Measurements from ENCODE around the gene CLEC20A. TPM values are rescaled to one million over a fixed set of nuclear protein-coding genes. Genes with fewer than 3 reads are reported as not detected.

Gene CLEC20A
- total RNA-seq, 1 experiment from 2014 or later, result not detected

DNA sequence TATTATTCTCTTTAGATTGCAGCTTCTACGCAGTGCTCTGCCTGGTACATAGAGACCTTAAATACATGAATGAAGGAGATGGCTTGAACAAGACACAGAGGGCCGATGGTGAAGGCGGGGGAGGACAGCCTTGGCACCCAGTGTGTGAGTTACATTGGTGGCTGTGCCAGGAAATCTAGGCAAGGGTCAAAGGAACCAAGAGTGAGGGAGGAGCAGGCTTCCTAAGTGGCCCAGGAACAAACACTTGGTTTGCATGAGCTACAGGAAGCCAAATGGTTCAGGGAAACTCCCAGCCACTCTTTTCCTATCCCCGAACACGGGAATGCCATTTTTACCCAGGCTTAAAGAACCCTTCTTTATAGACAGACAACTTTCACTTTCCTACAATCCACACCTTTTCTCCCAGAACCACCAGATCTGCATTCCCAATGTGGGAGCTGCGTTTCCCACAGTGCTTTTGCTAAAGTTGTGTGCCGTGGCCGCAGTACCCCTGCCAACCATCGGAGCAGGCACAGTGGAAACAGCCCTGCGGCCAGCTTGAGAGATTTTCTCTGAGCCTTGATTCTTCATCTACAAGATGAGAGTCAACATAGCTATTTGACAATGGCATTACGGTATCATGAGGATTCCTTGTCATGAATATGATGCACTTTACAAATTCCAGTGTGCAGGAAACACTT lies 3.5 kb upstream of the CLEC20A start:
- DNase-seq, result peak in 1 of 2 experiments; percentile 35
- H3K27ac Mint-ChIP-seq (ENCODE audit: unreplicated experiment), result no peak overlapping the region
- H3K4me3 Mint-ChIP-seq (ENCODE audit: unreplicated experiment), result no peak overlapping the region
- H3K27me3 ChIP-seq (replicated peaks; ENCODE audit: control insufficient read depth, insufficient read depth, low read length), result no peaks in the 10 kb centered on the region
- ChIA-PET POLR2A (interaction anchor here (0.6 kb wide), 1 partner anchor 224 kb away, joined by 9 read pairs; no protein-coding TSS in a partner anchor), CTCF (interaction anchor here (0.7 to 3.1 kb wide), 6 partner anchors 28 to 200 kb away, joined by 3 to 20 read pairs (median 3); no protein-coding TSS in a partner anchor)
- intact Hi-C loops (cut with micrococcal nuclease; ENCODE audit: unreplicated experiment), result loop anchor here (2.0 to 10.0 kb wide), 4 partner anchors 29 to 545 kb away; no protein-coding TSS in a partner anchor
- BruUV-seq (replicated peaks), result no TSS peak
- H3K9me3 Mint-ChIP-seq (ENCODE audit: unreplicated experiment), result no peaks in the 10 kb centered on the region
- H3K4me1 Mint-ChIP-seq (ENCODE audit: low read depth, unreplicated experiment), result no peaks in the 10 kb centered on the region
- H3K36me3 ChIP-seq (ENCODE audit: control insufficient read depth, insufficient read depth, low read length), result no peaks in the 10 kb centered on the region
- peak; percentile 24 to 42 for TF ChIP-seq CTCF (IDR thresholded peaks at IDR 0.05; ENCODE audit: insufficient read depth in 1 of 2, low read depth in 1 of 2, low read length in 1 of 2, severe bottlenecking in 1 of 2, unreplicated experiment in 1 of 2)
- no peaks in the 10 kb centered on the region for H3K36me3 Mint-ChIP-seq (ENCODE audit: insufficient read depth, unreplicated experiment)
- no peaks in the 10 kb centered on the region for H3K9me3 ChIP-seq
- H3K4me3 ChIP-seq (ENCODE audit: low read depth, low read length), result no peak overlapping the region
- no peaks in the 10 kb centered on the region for H3K27me3 Mint-ChIP-seq (ENCODE audit: insufficient read depth, unreplicated experiment)
- H3K4me1 ChIP-seq, result no peaks in the 10 kb centered on the region

DNA sequence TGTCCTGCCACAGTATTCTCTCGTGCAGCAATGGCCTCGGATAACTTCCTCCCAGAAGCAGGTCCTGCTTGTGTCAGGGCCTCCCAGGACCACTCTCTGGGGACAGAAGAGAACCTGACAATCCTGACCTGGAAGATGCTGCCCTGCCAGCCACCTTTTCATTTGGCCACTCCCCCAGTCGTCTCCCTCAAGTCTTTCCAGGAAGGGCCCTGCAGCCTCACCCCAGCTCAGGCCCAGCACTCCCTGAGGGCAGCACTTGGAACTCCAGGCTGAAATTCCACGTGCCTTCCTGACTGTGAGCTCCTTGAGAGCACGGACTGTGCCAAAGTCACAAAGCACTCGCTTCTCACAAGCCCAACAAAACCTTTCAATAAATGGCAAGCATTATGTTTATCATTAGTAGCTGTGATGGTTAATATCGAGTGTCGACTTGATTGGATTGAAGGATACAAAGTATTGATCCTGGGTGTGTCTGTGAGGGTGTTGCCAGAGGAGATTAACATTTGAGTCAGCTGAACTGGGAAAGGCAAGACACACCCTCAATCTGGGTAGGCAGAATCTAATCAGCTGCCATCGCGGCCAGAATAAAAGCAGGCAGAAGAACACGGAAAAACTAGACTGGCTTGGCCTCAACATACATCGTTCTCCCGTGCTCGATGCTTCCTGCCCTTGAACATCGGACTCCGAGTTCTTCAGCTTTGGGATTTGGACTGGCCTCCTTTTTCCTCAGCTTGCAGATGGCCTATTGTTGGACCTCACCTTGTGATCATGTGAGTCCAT lies 2.3 kb upstream of the CLEC20A start:
- Mint-ChIP-seq H3K4me3 (ENCODE audit: unreplicated experiment) (no peak overlapping the region), H3K27me3 (ENCODE audit: insufficient read depth, unreplicated experiment) (no peaks in the 10 kb centered on the region), H3K27ac (ENCODE audit: unreplicated experiment) (no peak overlapping the region), H3K4me1 (ENCODE audit: low read depth, unreplicated experiment) (no peaks in the 10 kb centered on the region), H3K9me3 (ENCODE audit: unreplicated experiment) (no peaks in the 10 kb centered on the region), H3K36me3 (ENCODE audit: insufficient read depth, unreplicated experiment) (no peaks in the 10 kb centered on the region)
- no peak for TF ChIP-seq CTCF (IDR thresholded peaks at IDR 0.05; ENCODE audit: insufficient read depth in 1 of 2, low read depth in 1 of 2, low read length in 1 of 2, severe bottlenecking in 1 of 2, unreplicated experiment in 1 of 2)
- Histone ChIP-seq H3K27me3 (replicated peaks; ENCODE audit: control insufficient read depth, insufficient read depth, low read length) (no peaks in the 10 kb centered on the region), H3K36me3 (ENCODE audit: control insufficient read depth, insufficient read depth, low read length) (no peaks in the 10 kb centered on the region), H3K9me3 (no peaks in the 10 kb centered on the region), H3K4me1 (no peaks in the 10 kb centered on the region), H3K4me3 (ENCODE audit: low read depth, low read length) (no peak overlapping the region)
- CTCF ChIA-PET, result interaction anchor here (3.1 kb wide), 1 partner anchor 189 kb away, joined by 20 read pairs; no protein-coding TSS in a partner anchor
- no peak for DNase-seq
- no TSS peak for BruUV-seq (replicated peaks)
- intact Hi-C loops (cut with micrococcal nuclease; ENCODE audit: unreplicated experiment), result no loop called here
- POLR2A ChIA-PET, result no interaction called here

DNA sequence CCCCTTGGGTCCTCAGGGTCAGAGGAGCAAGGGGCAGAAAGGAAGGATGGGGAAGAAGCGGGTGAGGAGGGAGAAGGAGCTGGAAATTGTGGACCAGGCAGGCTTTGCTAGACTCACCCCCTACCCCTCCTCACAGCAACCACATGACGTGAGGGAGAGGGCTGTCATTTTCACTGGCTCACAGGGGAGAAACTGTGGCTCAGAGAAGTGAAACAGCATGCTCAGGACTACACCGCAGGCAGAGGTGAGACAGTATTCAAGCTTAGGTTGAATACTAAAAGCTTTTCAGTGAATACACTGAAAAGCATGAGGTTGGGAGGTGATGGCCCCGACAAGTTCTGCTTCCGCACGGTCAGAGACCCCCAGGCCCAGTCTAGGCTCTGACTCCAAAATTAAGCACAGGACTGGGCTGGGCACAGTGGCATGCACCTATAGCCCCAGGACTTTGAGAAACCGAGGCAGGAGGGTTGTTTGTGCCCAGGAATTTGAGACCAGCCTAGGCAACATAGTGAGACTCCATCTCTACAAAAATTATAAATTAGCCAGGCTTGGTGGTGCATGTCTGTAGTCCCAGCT lies 1.2 kb upstream of the CLEC20A start:
- H3K36me3 Mint-ChIP-seq (ENCODE audit: insufficient read depth, unreplicated experiment), result no peaks in the 10 kb centered on the region
- Histone ChIP-seq H3K27me3 (replicated peaks; ENCODE audit: control insufficient read depth, insufficient read depth, low read length) (no peaks in the 10 kb centered on the region), H3K4me3 (ENCODE audit: low read depth, low read length) (no peak overlapping the region), H3K9me3 (no peaks in the 10 kb centered on the region), H3K36me3 (ENCODE audit: control insufficient read depth, insufficient read depth, low read length) (no peaks in the 10 kb centered on the region), H3K4me1 (no peaks in the 10 kb centered on the region)
- ChIA-PET POLR2A (no interaction called here), CTCF (no interaction called here)
- H3K4me3 Mint-ChIP-seq (ENCODE audit: unreplicated experiment), result no peak overlapping the region
- no peaks in the 10 kb centered on the region for H3K27me3 Mint-ChIP-seq (ENCODE audit: insufficient read depth, unreplicated experiment)
- H3K4me1 Mint-ChIP-seq (ENCODE audit: low read depth, unreplicated experiment), result no peaks in the 10 kb centered on the region
- H3K9me3 Mint-ChIP-seq (ENCODE audit: unreplicated experiment), result no peaks in the 10 kb centered on the region
- BruUV-seq (replicated peaks), result no TSS peak
- no peak for DNase-seq
- no peak for TF ChIP-seq CTCF (IDR thresholded peaks at IDR 0.05; ENCODE audit: insufficient read depth in 1 of 2, low read depth in 1 of 2, low read length in 1 of 2, severe bottlenecking in 1 of 2, unreplicated experiment in 1 of 2)
- intact Hi-C loops (cut with micrococcal nuclease; ENCODE audit: unreplicated experiment), result no loop called here
- H3K27ac Mint-ChIP-seq (ENCODE audit: unreplicated experiment), result no peak overlapping the region

All from Caco-2 (cell line).